GM12878 (cell line): Measurements from ENCODE around the gene CDK16. TPM values are rescaled to one million over a fixed set of nuclear protein-coding genes. Genes with fewer than 3 reads are reported as not detected.
A peak's percentile ranks its signal among the peaks of the same experiment; 100 is the strongest.

ENCODE experiments used
- BRCA1 ChIP-seq: IDR thresholded peaks from 2 replicates; pipeline ENCODE4 v1.6.1; 2011; ENCODE audit warnings: low read depth, low read length, improper control_type of control experiment
- GATAD2B ChIP-seq: fragments of 450-650 bp; conservative IDR thresholded peaks from 2 replicates; pipeline ENCODE4 v1.6.1; 2017; ENCODE audit warnings: low read depth, mild to moderate bottlenecking, moderate library complexity
- IKZF1 ChIP-seq: fragments of 450-650 bp; conservative IDR thresholded peaks from 2 replicates; pipeline ENCODE4 v1.6.1; 2017; ENCODE audit warnings: antibody characterized with exemption, mild to moderate bottlenecking
- NR2C2 ChIP-seq: IDR thresholded peaks from 2 replicates; pipeline ENCODE4 v1.6.1; 2011; ENCODE audit warnings: borderline replicate concordance, low read depth; ENCODE audit not compliant: control insufficient read depth, insufficient read length
- PAX5 ChIP-seq: IDR thresholded peaks from 2 replicates; pipeline ENCODE4 v1.6.1; 2011; ENCODE audit warnings: low read depth, low read length, borderline replicate concordance
- RCOR1 ChIP-seq: conservative IDR thresholded peaks from 2 replicates; pipeline ENCODE4 v1.6.1; 2012; ENCODE audit warnings: low read depth, low read length, improper control_type of control experiment
- RFX5 ChIP-seq: IDR thresholded peaks from 2 replicates; pipeline ENCODE4 v1.6.1; 2011; ENCODE audit warnings: low read depth, low read length, improper control_type of control experiment
- SPI1 ChIP-seq: IDR thresholded peaks from 2 replicates; pipeline ENCODE4 v1.6.1; 2011; ENCODE audit warnings: low read depth, mild to moderate bottlenecking, low read length, moderate library complexity, borderline replicate concordance; ENCODE audit not compliant: insufficient read depth
- TCF12 ChIP-seq: IDR thresholded peaks from 2 replicates; pipeline ENCODE4 v1.6.1; 2011; ENCODE audit warnings: low read depth, mild to moderate bottlenecking, low read length
- TCF7 ChIP-seq: IDR thresholded peaks from 2 replicates; pipeline ENCODE4 v1.6.1; 2014; ENCODE audit warnings: antibody characterized with exemption, borderline replicate concordance
- ZBTB33 ChIP-seq: fragments of 450-650 bp; IDR thresholded peaks from 2 replicates; pipeline ENCODE4 v1.6.1; 2017; ENCODE audit warnings: mild to moderate bottlenecking
- ZNF384 ChIP-seq: IDR thresholded peaks from 2 replicates; pipeline ENCODE4 v1.6.1; 2012; ENCODE audit warnings: low read depth, mild to moderate bottlenecking, low read length, improper control_type of control experiment, borderline replicate concordance
- ZZZ3 ChIP-seq: IDR thresholded peaks from 2 replicates; pipeline ENCODE4 v1.6.1; 2011; ENCODE audit warnings: low read depth; ENCODE audit not compliant: control insufficient read depth, insufficient read length
- polyA plus RNA-seq, 11 experiments: library from polyadenylated mRNA; depleted of rRNA in 4 of 11; unstranded in 6 of 11; stranded (reverse) in 5 of 11; fragments of >200 nt; fragmentation: Nextera tagmentation in 4 of 11; fragmentation: Illumina TruSeq in 1 of 11; extraction: Ambion mirVana in 4 of 11; extraction: Trizol in 1 of 11; gene quantifications; 1 replicate in 1 of 11; 2 replicates in 10 of 11; pipeline versions ENCODE4 v1.2.1 to v1.2.3, GENCODE V29; 2011 to 2016; ENCODE audit warnings: inconsistent platforms in 2 of 11, missing spikeins in 2 of 11, low read depth in 1 of 11
- total RNA-seq, 4 experiments: library from RNA; depleted of rRNA in 3 of 4; stranded (reverse); fragments of >200 nt in 3 of 4; fragmentation: Illumina TruSeq in 1 of 4; extraction: Trizol in 1 of 4; gene quantifications; 2 replicates each; pipeline versions ENCODE4 v1.2.1 to v1.2.3, GENCODE V29; 2013 to 2021

CDK16 gene
- total and polyA plus RNA-seq, 10 of the 15 experiments (the other 5 are each of a cell fraction or from before 2014, with no cell fraction given): 2.4 to 75.1 (median 48.2) TPM

- 0 out of 2 replicates have a peak, but pooled peaks have one; percentile 2 for TF ChIP-seq SPI1
- no peak for TF ChIP-seq ZBTB33
- TF ChIP-seq TCF12: peak; percentile 54; the same call in 1 of the 2 replicates
- no peak for TF ChIP-seq ZZZ3
- peak; percentile 89 for TF ChIP-seq IKZF1
- no peak for TF ChIP-seq PAX5
- TF ChIP-seq ZNF384: no peak
- no peak for TF ChIP-seq NR2C2
- TF ChIP-seq RFX5: no peak
- TF ChIP-seq GATAD2B: no peak
- TF ChIP-seq RCOR1: no peak
- no peak for TF ChIP-seq TCF7
- TF ChIP-seq BRCA1: no peak
- TF ChIP-seq, all 136 proteins: peak for 41
These were observed 27.8 kb upstream of the CDK16 start (continued) for GRCh38 chrX:47190445-47191269.
